Right lobe of liver (tissue), 4 donors: Measurements from ENCODE around the gene CCDC30.

ENCODE experiments used
- CTCF ChIP-seq, 4 donors: fragments of 200-600 bp in 3 of 4; fragments of 450-650 bp in 1 of 4; IDR thresholded peaks; one replicate each; pipeline versions ENCODE4 v1.5.1 to v1.8.0; 2016 to 2022; ENCODE audit warnings: antibody characterized with exemption in 4 of 4, mild to moderate bottlenecking in 2 of 4
- POLR2A ChIP-seq: fragments of 450-650 bp; IDR thresholded peaks from one replicate; pipeline ENCODE4 v1.6.1; 2017; ENCODE audit warnings: antibody characterized with exemption, mild to moderate bottlenecking
- donor health status: DM: no; HTN: no; CAD: no.
- donor health status: DM: no; HTN: no; CAD: no.
- donor health status: DM: no; HTN: yes; CAD: no.

- TF ChIP-seq CTCF (IDR thresholded peaks at IDR 0.05) (no peak), POLR2A (no peak)
Observed at GRCh38 chr1:42657201-42657600, 194.1 kb downstream of the CCDC30 start.
